ENCODE results near the gene DNAJC25.

DNA sequence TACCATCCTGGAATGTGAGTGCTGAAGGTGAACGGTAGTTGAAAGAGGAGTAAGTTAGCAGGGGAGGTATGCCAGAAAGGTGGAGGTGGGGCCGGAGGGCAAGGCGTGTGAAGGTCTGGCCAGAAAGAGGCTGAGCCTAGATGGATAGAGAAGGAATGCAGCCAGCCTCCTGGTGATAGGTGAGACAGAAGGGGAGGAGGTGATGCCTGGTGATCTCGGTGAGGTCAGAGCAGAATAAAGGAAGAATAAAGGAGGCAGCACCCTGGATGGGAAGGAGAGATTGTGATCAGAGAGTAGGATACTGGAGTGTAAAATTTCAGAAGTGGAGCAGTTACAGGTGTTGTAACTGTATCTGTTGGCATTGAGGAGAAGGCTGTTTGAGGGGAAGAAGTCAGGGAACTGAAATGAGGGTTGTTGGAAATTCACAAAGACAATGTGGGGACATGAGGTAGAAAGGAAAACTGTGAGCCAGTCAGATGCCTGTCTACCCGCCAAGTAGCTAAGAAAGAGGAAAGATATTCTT is 32.2 kb downstream of the DNAJC25 start:
- TF ChIP-seq, protein P1, sequence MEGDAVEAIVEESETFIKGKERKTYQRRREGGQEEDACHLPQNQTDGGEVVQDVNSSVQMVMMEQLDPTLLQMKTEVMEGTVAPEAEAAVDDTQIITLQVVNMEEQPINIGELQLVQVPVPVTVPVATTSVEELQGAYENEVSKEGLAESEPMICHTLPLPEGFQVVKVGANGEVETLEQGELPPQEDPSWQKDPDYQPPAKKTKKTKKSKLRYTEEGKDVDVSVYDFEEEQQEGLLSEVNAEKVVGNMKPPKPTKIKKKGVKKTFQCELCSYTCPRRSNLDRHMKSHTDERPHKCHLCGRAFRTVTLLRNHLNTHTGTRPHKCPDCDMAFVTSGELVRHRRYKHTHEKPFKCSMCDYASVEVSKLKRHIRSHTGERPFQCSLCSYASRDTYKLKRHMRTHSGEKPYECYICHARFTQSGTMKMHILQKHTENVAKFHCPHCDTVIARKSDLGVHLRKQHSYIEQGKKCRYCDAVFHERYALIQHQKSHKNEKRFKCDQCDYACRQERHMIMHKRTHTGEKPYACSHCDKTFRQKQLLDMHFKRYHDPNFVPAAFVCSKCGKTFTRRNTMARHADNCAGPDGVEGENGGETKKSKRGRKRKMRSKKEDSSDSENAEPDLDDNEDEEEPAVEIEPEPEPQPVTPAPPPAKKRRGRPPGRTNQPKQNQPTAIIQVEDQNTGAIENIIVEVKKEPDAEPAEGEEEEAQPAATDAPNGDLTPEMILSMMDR (conservative IDR thresholded peaks at IDR 0.05; ENCODE audit: low read depth in 2 of 2) = no peak
- TF ChIP-seq, protein P2, sequence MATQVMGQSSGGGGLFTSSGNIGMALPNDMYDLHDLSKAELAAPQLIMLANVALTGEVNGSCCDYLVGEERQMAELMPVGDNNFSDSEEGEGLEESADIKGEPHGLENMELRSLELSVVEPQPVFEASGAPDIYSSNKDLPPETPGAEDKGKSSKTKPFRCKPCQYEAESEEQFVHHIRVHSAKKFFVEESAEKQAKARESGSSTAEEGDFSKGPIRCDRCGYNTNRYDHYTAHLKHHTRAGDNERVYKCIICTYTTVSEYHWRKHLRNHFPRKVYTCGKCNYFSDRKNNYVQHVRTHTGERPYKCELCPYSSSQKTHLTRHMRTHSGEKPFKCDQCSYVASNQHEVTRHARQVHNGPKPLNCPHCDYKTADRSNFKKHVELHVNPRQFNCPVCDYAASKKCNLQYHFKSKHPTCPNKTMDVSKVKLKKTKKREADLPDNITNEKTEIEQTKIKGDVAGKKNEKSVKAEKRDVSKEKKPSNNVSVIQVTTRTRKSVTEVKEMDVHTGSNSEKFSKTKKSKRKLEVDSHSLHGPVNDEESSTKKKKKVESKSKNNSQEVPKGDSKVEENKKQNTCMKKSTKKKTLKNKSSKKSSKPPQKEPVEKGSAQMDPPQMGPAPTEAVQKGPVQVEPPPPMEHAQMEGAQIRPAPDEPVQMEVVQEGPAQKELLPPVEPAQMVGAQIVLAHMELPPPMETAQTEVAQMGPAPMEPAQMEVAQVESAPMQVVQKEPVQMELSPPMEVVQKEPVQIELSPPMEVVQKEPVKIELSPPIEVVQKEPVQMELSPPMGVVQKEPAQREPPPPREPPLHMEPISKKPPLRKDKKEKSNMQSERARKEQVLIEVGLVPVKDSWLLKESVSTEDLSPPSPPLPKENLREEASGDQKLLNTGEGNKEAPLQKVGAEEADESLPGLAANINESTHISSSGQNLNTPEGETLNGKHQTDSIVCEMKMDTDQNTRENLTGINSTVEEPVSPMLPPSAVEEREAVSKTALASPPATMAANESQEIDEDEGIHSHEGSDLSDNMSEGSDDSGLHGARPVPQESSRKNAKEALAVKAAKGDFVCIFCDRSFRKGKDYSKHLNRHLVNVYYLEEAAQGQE (IDR thresholded peaks at IDR 0.05; ENCODE audit: unreplicated experiment) = no peak
- TF ChIP-seq POLR2AphosphoS5 (IDR thresholded peaks at IDR 0.05; ENCODE audit: low read depth) = no peak
- no peak for TF ChIP-seq EZH2 (IDR thresholded peaks at IDR 0.05; ENCODE audit: low read depth, unreplicated experiment)
- no peak for TF ChIP-seq JUNB (IDR thresholded peaks at IDR 0.05; ENCODE audit: unreplicated experiment)
- TF ChIP-seq EZH2phosphoT487 (IDR thresholded peaks at IDR 0.05; ENCODE audit: unreplicated experiment) = no peak
- TF ChIP-seq ZNF114 (CRISPR knock-in tag; IDR thresholded peaks at IDR 0.05) = no peak
- no peak for TF ChIP-seq STAT1 (IDR thresholded peaks at IDR 0.05; ENCODE audit: unreplicated experiment)
- no peak for TF ChIP-seq ZNF462 (CRISPR knock-in tag; IDR thresholded peaks at IDR 0.05)
- no peak for TF ChIP-seq ETS1 (IDR thresholded peaks at IDR 0.05)

Measured in GM23338 (cell line).